ENCODE results near the gene SFRP5.

- no peak for TF ChIP-seq CTCF (IDR thresholded peaks at IDR 0.05)
- no peak for TF ChIP-seq POLR2A (IDR thresholded peaks at IDR 0.05)
Observed at GRCh38 chr10:97734021-97734420, 37.8 kb downstream of the SFRP5 start.

Data from lower leg skin (tissue), 3 donors.